Activated CD4-positive, alpha-beta T cell treated with anti-CD3 and anti-CD28 coated beads, Interleukin-2, amount 50 U/mL, for 1 hour (primary cell): Measurements from ENCODE around the gene BICDL2.
A peak's percentile ranks its signal among the peaks of the same experiment; 100 is the strongest.
"Not testable (repeated sequence)": the region's sequence is repeated elsewhere in the genome, so short reads cannot be mapped to it uniquely, and the experiment has no call there.

ENCODE experiments used
- DNase-seq: peaks from one replicate; pipeline ENCODE4 v3.0.0-alpha.2; 2020

BICDL2 gene, protein sequence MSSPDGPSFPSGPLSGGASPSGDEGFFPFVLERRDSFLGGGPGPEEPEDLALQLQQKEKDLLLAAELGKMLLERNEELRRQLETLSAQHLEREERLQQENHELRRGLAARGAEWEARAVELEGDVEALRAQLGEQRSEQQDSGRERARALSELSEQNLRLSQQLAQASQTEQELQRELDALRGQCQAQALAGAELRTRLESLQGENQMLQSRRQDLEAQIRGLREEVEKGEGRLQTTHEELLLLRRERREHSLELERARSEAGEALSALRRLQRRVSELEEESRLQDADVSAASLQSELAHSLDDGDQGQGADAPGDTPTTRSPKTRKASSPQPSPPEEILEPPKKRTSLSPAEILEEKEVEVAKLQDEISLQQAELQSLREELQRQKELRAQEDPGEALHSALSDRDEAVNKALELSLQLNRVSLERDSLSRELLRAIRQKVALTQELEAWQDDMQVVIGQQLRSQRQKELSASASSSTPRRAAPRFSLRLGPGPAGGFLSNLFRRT

DNA sequence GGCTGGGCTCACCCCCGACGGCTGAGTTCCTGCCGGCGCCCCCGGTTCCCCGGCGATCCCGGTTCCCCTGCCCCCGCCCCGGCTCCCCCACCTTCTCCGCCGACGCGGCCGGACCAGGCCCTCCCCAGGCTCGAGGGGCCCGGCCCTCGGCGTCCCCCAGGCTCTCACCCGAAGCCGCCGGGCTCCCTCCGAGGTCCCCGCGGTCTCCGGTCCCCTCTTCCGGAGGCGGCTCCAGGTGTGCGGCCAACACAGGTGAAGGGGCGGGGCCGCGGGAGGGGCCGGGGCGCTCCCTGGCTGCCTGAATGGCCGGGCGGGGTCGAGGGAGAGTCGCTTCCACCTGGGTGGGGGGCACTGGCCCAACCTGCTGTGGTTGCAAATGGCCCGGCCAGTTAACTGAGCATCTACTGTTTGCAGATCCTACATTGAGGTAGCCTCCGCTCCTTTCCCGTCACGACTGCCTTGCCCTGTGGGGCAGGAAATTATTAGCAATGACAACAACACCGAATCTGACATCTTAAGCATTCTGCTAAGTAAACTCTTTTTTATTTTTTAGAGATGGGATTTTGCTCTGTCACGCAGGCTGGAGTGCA, at the start of gene BICDL2:
TSS of gene BICDL2 (minus strand) at position 219 of the 590 bp plus-strand sequence. CDS start 1,448 bp downstream, outside the sequence.
- no peak for DNase-seq

GRCh38 chr16:3085868-3086595, 49.3 kb upstream of the BICDL2 start:
- DNase-seq, result no peak

DNA sequence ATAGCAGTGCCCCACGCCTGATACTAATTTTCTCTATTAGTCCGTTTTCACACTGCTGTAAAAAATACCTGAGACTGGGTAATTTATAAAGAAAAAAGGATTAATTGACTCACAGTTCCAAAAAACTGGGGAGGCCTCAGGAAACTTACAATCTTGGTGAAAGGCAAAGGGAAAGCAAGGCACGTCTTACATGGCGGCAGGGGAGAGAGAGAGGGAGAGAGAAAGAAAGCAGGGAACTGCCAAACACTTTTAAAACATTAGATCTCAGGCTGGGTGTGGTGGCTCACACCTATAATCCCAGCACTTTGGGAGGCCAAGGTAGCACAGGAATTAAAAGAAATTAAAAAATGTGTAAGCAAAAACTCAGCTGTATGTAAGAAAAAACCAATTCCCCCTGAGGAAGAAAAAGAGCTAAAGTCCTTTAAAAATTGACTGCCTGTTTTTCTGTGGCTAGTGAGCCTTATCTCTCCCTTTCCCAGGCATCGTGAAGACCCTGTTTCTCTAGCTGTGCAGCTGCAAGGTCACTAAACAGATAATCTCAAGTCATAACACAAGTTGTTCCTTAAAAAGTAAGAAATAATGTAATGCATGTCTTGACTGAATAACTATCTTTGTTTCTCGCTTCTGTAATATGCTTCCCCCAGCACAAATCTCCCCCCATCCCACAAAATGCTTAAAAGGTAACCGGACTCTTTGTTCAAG, 48.4 kb upstream of the BICDL2 start:
- DNase-seq, result no peak

DNA sequence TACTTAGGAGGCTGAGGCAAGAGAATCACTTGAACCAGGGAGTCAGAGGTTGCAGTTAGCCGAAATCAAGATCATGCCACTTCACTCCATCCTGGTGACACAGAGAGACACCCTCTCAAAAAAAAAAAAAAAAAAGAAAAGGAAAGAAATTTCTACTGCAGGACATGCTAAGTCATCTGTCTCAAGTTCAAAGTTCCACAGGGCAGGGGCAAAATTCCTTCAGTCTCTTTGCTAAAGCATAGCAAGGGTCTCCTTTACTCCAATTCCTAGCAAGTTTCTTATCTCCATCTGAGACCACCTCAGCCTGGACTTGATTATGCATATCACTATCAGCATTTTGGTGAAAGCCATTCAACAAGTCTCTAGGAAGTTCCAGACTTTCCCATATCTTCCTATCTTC, 47.7 kb upstream of the BICDL2 start:
- DNase-seq, result no peak

- not testable (repeated sequence) for DNase-seq
Measured at GRCh38 chr16:3083408-3083807, 46.7 kb upstream of the BICDL2 start.

DNA sequence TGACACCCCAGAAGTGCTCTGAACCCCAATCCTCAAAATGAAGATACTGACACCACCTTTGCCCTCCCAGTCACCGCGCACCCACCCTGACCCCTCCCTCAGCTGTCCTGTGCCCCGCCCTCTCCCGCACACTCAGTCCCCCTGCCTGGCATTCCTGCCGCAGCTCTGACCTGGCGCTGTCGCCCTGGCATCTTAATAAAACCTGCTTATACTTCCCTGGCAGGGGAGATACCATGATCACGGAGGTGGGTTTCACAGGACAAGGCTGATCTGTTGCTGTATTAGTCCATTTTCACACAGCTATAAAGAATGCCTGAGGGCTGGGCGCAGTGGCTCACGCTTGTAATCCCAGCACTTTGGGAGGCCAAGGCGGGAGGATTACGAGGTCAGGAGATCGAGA, 45.2 kb upstream of the BICDL2 start:
- DNase-seq, result not testable (repeated sequence)

DNA sequence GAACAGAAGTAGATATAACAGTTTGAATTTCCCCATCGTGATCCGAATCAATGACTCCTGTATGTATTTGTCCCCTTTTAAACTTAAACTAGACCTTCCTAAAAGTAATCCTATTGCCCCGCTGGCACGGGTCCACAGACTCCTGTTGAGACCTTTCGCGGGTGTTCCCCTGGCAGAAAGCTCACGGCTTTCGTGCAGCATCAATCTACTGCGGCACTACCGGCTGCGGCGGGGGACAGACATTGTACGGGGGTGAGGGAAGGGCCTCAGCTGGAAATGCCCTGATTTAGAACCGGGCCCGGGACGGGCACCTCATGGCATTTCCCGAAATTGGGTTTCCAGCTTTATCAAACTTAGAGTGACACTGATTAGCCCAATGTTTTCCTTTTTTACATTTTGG, 43.3 kb upstream of the BICDL2 start:
- DNase-seq, result no peak

DNA sequence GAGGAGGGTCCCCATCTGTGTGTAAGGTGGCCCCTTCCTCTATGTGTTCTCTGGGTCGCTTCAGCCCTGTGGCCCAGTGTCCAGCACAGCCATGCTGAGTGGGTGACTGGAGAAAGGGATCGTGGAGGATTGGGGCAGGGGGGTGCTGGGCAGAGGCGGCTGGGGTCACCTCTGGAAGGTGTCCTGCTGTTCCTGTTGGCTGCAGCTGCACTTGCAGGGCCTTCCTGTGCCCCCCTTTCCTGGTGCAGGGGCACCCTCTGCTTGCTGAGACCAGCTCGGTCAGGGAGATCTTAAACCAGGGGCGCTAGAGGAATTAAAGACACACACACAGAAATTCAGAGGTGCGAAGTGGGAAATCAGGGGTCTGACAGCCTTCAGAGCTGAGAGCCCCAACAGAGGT, 39.8 kb upstream of the BICDL2 start:
- DNase-seq, result no peak

DNA sequence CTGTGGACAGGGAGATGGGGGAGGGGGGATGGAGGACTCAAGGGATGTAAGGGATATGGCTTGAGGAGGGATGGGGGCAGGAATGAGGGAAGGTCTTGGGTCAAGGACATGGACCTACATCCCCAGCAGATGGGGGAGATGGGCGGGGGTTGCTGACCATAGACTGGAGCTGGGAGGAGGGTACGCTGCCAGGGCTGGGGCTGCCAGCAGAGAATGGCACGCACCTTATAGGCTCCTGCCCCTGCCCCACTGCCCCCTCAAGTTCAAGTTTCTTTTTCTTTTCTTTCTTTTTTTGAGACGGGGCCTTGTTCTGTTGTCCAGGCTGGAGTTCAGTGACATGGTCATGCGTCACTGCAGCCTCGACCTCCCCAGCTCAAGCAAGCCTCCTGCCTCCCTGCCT, 39.2 kb upstream of the BICDL2 start:
- not testable (repeated sequence) for DNase-seq

DNA sequence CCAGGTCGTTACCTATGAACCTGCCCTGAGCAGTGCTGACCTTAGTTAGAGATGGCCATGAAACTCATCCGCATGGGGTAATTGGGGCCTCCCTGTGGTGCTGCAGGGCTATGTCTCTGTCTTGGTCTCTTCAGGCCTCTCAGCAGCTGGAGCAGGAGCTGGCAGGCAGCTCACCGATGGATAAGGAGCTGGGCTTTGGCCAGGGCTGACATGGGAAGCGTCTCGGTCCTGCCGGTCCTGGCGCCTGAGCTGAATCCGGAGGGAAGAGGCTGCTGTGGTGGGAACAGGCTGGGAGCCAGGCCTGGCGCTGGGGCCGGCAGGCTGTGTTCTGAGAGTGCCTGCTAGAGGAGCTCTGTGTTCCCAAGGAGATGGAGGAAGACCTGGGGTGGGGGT, 38.8 kb upstream of the BICDL2 start:
- DNase-seq, result no peak

DNA sequence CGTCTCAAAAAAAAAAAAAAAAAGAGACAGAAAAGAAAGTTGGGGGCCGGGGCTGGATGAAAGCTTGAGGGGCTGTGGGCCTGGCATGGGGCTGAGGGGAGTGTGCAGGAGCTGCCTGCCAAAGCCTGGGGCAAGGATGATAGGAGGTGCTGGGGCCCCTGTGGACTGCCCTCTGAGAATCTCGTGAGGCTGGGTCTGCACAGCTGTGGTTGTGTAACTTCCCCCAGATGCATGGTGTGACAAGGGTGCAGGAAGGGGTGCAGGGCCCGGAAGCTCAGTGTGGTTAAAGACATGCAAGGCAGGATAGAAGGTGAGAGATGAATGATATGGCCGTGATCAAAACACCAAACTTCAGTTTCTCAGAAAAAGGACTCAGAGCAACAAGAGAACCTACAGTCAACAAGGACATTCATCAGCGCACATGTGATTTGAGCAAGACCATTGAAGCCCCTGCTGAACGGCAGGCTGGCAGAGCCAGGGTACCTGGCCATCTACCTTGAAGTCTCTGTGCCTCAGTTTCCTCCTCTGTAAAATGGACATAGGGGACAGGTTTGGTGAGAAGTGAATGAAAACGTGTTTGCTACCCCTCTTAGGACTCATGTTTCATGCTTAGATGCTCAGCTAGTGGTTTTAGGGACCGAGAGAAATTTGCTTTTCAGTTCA, 38.2 kb upstream of the BICDL2 start:
- DNase-seq, result peak; percentile 70

DNA sequence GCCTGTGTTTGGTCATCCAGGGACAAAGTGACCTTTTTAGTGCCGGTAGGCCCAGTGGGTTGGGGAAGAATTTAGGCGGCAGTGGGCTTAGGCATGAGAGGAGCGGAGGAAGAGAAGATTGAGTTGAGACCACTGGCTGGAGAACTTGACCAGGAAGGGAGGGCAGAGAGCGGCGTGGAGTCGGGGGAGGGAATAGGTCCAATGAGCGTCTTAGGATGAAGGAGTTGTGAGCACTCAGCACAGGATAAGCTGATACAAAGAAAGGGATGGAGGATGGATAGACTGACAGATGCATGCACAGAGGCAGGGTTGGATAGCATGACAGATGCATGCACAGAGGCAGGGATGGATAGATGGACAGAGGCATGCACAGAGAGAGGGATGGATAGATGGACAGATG, 36.7 kb upstream of the BICDL2 start:
- DNase-seq, result no peak

- not testable (repeated sequence) for DNase-seq
Measured at GRCh38 chr16:3072576-3073263, 36.0 kb upstream of the BICDL2 start.

GRCh38 chr16:3072148-3072547, 35.4 kb upstream of the BICDL2 start:
- not testable (repeated sequence) for DNase-seq

DNA sequence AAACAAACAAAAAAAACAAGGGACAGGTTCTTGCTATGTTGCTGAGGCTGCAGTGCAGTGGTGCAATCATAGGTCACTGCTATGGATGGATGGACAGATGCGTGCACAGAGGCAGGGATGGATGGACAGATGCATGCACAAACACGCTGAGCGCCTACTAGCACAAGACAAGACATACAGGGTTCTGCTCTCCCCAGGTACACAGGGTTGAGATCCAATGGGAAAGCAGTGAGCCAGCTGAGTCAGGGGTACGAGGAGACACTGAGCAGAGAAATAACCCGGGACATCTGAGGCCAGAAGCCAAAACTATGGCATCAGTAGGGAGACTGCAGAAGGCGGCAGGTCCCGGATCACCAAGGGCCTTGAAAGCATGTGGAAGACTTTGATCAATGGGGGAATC, 34.9 kb upstream of the BICDL2 start:
- no peak for DNase-seq

GRCh38 chr16:3070608-3071111, 33.9 kb upstream of the BICDL2 start:
- no peak for DNase-seq

- DNase-seq, result not testable (repeated sequence)
Measured at GRCh38 chr16:3069146-3069545, 32.4 kb upstream of the BICDL2 start.

- DNase-seq, result no peak
Measured at GRCh38 chr16:3068487-3068886, 31.7 kb upstream of the BICDL2 start.

DNA sequence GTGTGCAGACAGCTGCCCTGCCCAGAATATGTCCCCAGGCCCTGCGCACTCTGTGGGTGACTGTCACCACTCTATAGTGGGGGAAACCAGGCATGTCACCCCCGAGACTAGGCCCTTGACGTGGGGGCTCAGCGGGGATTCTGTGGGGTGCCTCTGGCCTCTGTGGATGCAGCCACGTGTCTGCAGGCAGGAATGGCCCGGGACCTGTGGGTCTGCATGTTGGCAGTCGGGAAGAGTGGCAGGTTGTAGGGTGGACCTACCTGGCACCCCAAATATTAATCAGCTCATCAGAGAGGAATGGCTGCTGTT, 29.6 kb upstream of the BICDL2 start:
- no peak for DNase-seq

DNA sequence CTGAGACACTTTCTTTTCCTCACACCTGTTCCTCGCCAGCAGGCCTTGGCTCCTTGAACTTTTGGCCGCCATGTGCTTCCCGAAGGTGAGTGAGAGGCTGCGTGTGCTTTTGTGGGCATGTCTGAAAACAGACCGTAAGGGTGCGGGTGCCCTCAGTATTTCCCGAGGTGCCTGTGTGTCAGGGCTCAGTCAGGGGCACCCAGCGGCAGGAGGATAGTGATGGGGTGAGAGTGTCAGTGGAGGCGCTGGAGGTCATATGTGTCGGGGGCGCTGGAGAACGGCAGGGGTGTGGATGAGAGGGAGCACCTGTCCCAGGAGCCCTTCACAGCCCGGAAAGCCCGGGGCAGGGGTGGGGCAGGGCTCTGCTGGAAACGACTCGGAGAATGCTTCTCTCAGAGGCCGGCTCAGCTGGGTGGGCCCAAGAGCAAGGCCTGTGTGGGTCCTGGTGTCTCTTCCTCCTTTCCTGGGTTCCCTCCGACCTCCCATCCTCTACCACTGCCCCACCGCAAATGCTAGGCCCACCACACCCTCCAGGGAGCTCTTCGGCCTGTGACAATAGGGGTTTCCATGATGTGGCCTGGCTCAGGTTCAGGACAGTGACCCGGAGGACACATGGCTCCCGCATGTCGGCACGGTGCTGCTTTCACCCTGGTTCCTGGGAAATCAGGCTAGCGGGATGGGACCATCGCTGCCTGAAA, 29.1 kb upstream of the BICDL2 start:
- DNase-seq, result peak; percentile 40

- peak; percentile 60 for DNase-seq
Measured at GRCh38 chr16:3065069-3065741, 28.5 kb upstream of the BICDL2 start, which contains the start of gene IL32. TSS of gene IL32 (plus strand) at chr16:3065640. CDS start at chr16:3065812, 172 bp downstream.
